ENCODE results near the gene PPP6R2. TPM values are rescaled to one million over a fixed set of nuclear protein-coding genes. Genes with fewer than 3 reads are reported as not detected.
A peak's percentile ranks its signal among the peaks of the same experiment; 100 is the strongest.

The PPP6R2 gene
- total RNA-seq, 1 donor from 2014 or later = 55.5 TPM

DNA sequence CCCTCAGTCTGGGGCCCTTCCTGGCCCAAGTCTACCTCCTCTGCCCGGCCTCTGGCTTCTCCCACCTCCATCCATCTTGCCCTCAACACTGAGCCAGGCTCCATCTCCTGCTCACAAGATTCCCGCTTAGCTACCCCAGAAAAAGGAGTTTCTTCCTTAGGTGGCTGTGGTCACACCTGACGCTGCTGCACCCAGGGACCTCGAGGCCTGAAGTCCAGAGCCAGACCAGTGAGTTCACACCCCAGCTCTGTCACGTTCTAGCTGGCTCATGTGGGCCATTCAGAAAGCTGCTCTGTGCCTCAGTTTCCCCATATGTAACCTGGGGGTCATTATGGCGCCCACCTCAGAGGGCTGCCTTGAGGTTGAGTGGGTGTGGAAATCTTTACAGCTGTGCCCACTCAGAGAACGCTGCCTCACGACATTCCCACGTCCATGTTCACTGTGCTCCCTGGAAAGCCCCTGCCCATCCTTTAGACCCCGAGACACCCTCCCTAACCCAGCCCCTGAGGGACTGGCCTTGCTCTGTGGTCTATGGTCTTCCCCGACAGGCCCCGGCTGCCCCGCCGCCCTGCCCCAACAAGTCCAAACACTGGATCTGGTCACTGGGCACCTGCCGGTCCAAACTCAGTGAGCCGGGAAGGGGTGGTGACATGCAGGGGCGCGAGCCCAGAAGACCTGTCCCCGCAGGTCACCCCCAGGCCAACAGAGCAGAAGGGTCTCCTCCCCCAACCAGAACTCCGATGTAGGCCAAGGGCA lies 45.4 kb upstream of the PPP6R2 start:
- intact Hi-C loops (cut with DNase I) = no loop called here
- H3K4me1 ChIP-seq = peaks cover 39 to 73% of the 10 kb centered on the region in 2 donors
- no peak overlapping the region for H3K4me3 ChIP-seq
- no peaks in the 10 kb centered on the region for H3K36me3 ChIP-seq
- no peak for DNase-seq (ENCODE audit: low spot score in 2 of 2)
- H3K9me3 ChIP-seq = no peaks in the 10 kb centered on the region
- H3K27ac ChIP-seq = peak overlapping the region; percentile 33
- TF ChIP-seq, protein P1, sequence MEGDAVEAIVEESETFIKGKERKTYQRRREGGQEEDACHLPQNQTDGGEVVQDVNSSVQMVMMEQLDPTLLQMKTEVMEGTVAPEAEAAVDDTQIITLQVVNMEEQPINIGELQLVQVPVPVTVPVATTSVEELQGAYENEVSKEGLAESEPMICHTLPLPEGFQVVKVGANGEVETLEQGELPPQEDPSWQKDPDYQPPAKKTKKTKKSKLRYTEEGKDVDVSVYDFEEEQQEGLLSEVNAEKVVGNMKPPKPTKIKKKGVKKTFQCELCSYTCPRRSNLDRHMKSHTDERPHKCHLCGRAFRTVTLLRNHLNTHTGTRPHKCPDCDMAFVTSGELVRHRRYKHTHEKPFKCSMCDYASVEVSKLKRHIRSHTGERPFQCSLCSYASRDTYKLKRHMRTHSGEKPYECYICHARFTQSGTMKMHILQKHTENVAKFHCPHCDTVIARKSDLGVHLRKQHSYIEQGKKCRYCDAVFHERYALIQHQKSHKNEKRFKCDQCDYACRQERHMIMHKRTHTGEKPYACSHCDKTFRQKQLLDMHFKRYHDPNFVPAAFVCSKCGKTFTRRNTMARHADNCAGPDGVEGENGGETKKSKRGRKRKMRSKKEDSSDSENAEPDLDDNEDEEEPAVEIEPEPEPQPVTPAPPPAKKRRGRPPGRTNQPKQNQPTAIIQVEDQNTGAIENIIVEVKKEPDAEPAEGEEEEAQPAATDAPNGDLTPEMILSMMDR (IDR thresholded peaks at IDR 0.05) = no peak
- H3K27me3 ChIP-seq = no peaks in the 10 kb centered on the region

DNA sequence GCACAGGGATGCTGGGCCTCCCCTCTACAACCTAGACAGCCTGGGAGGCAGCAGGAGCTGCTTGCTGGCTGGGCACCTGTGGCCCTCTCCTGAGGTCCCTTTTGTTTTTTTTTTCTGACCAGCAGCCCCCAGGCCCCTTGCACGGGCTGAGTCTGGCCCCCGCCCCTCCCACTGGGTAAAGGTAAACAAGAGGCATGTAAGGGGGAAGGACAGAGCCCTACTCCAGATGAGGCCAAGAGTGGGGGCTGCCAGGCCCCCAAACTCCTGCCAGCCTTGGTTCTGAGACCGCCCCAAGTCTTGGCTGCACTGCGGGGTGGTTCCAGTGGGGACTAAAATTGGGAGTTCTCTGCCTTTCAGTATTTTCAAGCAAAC lies 44.9 kb upstream of the PPP6R2 start:
- Histone ChIP-seq H3K36me3 (no peaks in the 10 kb centered on the region), H3K9me3 (no peaks in the 10 kb centered on the region), H3K27ac (peak overlapping the region; percentile 2 to 33), H3K4me3 (no peak overlapping the region), H3K27me3 (no peaks in the 10 kb centered on the region), H3K4me1 (peaks cover 39 to 73% of the 10 kb centered on the region in 2 donors)
- TF ChIP-seq, protein P1 (IDR thresholded peaks at IDR 0.05) = no peak
- DNase-seq (ENCODE audit: low spot score in 2 of 2) = no peak
- intact Hi-C loops (cut with DNase I) = no loop called here

GRCh38 chr22:50298937-50299784 lies 44.0 kb upstream of the PPP6R2 start:
- H3K4me3 ChIP-seq = peak overlapping the region; percentile 34 to 43
- H3K4me1 ChIP-seq = peaks cover 44 to 73% of the 10 kb centered on the region in 2 donors
- intact Hi-C loops (cut with DNase I) = no loop called here
- no peaks in the 10 kb centered on the region for H3K9me3 ChIP-seq
- H3K27ac ChIP-seq = peak overlapping the region; percentile 58 to 86
- DNase-seq (ENCODE audit: low spot score in 2 of 2) = no peak
- no peaks in the 10 kb centered on the region for H3K36me3 ChIP-seq
- TF ChIP-seq, protein P1 (IDR thresholded peaks at IDR 0.05) = no peak
- no peaks in the 10 kb centered on the region for H3K27me3 ChIP-seq

DNA sequence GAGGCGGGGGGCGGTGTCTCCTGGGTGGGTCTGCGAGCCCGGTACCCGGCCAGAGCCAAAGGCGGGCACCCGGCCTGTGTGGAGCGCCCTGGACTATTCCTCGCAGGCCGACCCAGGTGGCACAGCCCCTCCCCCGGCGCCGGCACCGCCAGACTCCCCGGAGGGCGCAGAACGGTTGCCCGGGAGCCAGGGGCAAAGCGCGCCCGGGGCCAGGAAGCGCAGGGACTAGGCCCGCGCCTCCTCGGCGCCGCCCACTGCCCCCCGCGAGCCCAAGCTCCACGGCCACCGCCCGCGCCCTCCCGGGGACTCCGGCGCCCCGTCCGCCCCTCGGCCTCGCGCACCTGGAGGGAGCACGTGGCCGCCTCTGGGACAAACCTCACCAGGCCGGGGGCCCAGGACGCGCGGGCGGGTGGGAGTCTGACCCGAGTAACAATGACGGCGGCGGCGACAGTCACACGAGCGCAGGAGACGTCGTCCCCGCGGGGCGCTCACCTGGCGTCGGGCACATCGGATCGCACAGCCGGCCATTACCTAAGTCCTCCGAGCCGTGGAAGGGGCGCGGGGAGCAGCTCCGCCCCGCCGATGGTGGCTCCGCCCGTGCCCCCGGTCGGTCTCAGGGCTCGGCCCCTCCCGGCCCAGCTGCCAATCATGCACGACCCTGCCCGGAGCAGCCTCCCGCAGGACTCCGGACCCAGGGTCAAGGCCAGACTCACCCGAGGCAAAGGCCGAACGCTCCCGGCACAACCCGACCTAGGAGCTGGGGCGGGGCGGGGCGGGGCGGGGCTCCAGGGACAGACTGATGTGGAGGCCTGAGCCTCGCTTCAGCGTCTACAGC lies 43.1 kb upstream of the PPP6R2 start:
- Histone ChIP-seq H3K27me3 (no peaks in the 10 kb centered on the region), H3K4me3 (peak overlapping the region; percentile 34 to 43), H3K9me3 (no peaks in the 10 kb centered on the region), H3K36me3 (no peaks in the 10 kb centered on the region), H3K27ac (peak overlapping the region; percentile 58 to 86), H3K4me1 (peaks cover 53 to 73% of the 10 kb centered on the region in 2 donors)
- intact Hi-C loops (cut with DNase I) = loop anchor here (10.0 kb wide), 1 partner anchor 365 kb away; no protein-coding TSS in a partner anchor
- TF ChIP-seq, protein P1 (IDR thresholded peaks at IDR 0.05) = no peak
- no peak for DNase-seq (ENCODE audit: low spot score in 2 of 2)

DNA sequence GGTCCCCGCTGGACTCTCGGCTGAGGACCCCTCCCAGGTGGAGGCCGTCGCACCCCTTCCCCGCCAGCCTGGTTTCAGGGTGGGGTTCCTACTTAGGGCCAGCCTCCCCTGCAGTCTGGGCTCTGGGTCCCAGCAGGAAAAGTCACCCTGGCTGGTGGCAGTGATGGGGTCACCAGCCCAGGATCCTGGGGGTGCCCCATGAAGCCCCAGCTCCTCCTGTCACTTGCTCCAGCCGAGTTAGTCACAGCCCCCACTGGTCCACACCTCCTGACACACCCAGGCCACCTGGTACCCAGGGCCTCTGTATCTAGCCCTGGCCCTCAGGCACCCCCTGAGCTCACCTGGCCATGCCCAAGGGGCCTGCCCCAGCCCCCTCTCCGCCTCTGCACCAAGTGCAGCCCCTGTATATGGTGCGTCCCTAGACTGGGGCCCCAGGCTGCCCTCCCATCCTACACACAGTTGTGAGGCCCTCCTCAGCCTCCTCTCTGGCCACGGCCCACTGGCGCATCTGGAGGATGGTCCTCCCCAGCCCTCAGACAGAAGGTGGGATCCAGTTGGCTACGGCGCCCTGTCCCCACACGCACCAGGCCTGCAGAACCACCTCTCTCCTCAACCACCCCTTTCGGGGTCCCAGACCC lies 42.4 kb upstream of the PPP6R2 start:
- H3K27me3 ChIP-seq = no peaks in the 10 kb centered on the region
- H3K36me3 ChIP-seq = no peaks in the 10 kb centered on the region
- TF ChIP-seq, protein P1 (IDR thresholded peaks at IDR 0.05) = no peak
- peak overlapping the region; percentile 58 to 86 for H3K27ac ChIP-seq
- peak overlapping the region; percentile 34 to 43 for H3K4me3 ChIP-seq
- H3K4me1 ChIP-seq = peaks cover 59 to 80% of the 10 kb centered on the region in 2 donors
- intact Hi-C loops (cut with DNase I) = loop anchor here (10.0 kb wide), 1 partner anchor 366 kb away; no protein-coding TSS in a partner anchor
- no peak for DNase-seq (ENCODE audit: low spot score in 2 of 2)
- H3K9me3 ChIP-seq = no peaks in the 10 kb centered on the region

Data from ascending aorta (tissue), 2 donors.